Urinary bladder (tissue), 4 donors: ENCODE data around the gene SNAP47. TPM values are rescaled to one million over a fixed set of nuclear protein-coding genes. Genes with fewer than 3 reads are reported as not detected.
A peak's percentile ranks its signal among the peaks of the same experiment; 100 is the strongest.

Experiments
- DNase-seq: peaks from one replicate; pipeline ENCODE4 v3.0.0-alpha.2; 2015; ENCODE audit errors: extremely low spot score
- H3K27ac ChIP-seq: one replicate; pipeline ENCODE4 v1.5.1; 2013; ENCODE audit warnings: low read depth, mild to moderate bottlenecking, moderate library complexity
- H3K36me3 ChIP-seq: one replicate; pipeline ENCODE4 v1.6.1; 2013; ENCODE audit warnings: mild to moderate bottlenecking, moderate library complexity; ENCODE audit not compliant: insufficient read depth
- H3K4me1 ChIP-seq: one replicate; pipeline ENCODE4 v1.6.1; 2013; ENCODE audit warnings: mild to moderate bottlenecking, moderate library complexity; ENCODE audit not compliant: insufficient read depth
- H3K4me3 ChIP-seq: one replicate; pipeline ENCODE4 v1.5.1; 2013; ENCODE audit warnings: low read depth, low read length
- WGBS: extraction: QIAGEN DNeasy Blood & Tissue Kit; methylation state at CpG from one replicate; pipeline ENCODE4 v1.1.7; 2013; 5-methylcytosine and 5-hydroxymethylcytosine counted together
- polyA plus RNA-seq: library from polyadenylated mRNA; stranded (reverse); fragments of 200-250 nt; gene quantifications from one replicate; pipeline ENCODE4 v1.2.3, GENCODE V29; 2013
- total RNA-seq: library from RNA; depleted of rRNA; stranded (reverse); fragments of >200 nt; gene quantifications from one replicate; pipeline ENCODE4 v1.2.3, GENCODE V29; 2014
- donor health status: healthy with polysubstance abuse.
- donor health status: healthy.

The SNAP47 gene
- total and polyA plus RNA-seq, 2 donors = 33.8 to 37.0 TPM

GRCh38 chr1:227782226-227782625, 47.0 kb downstream of the SNAP47 start:
- Histone ChIP-seq H3K36me3 (peaks cover 4% of the 10 kb centered on the region), H3K4me1 (no peaks in the 10 kb centered on the region), H3K27ac (no peak overlapping the region), H3K4me3 (no peak overlapping the region)
- no peak for DNase-seq
- 88% methylated on average over 4 of the region's 4 CpGs for WGBS

GRCh38 chr1:227785094-227785804, 50.0 kb downstream of the SNAP47 start:
- peaks cover 4% of the 10 kb centered on the region for H3K36me3 ChIP-seq
- H3K27ac ChIP-seq = no peak overlapping the region
- H3K4me3 ChIP-seq = no peak overlapping the region
- H3K4me1 ChIP-seq = no peaks in the 10 kb centered on the region
- WGBS = 90% methylated on average over 13 of the region's 13 CpGs
- DNase-seq = no peak

GRCh38 chr1:227785805-227786671, 50.8 kb downstream of the SNAP47 start:
- Histone ChIP-seq H3K36me3 (no peaks in the 10 kb centered on the region), H3K27ac (no peak overlapping the region), H3K4me1 (no peaks in the 10 kb centered on the region), H3K4me3 (no peak overlapping the region)
- DNase-seq = no peak
- 58% methylated on average over 19 of the region's 19 CpGs for WGBS

GRCh38 chr1:227786673-227787512, 51.7 kb downstream of the SNAP47 start:
- Histone ChIP-seq H3K36me3 (no peaks in the 10 kb centered on the region), H3K4me3 (peak overlapping the region; percentile 58), H3K4me1 (no peaks in the 10 kb centered on the region), H3K27ac (no peak overlapping the region)
- 34% methylated on average over 45 of the region's 45 CpGs for WGBS
- no peak for DNase-seq

- Histone ChIP-seq H3K27ac (no peak overlapping the region), H3K4me3 (peak overlapping the region; percentile 58), H3K36me3 (no peaks in the 10 kb centered on the region), H3K4me1 (no peaks in the 10 kb centered on the region)
- DNase-seq = no peak
- WGBS = under 1% methylated on average over 60 of the region's 60 CpGs
Measured at GRCh38 chr1:227787513-227788270, 52.5 kb downstream of the SNAP47 start.

- Histone ChIP-seq H3K27ac (peak overlapping the region; percentile 64), H3K4me3 (peak overlapping the region; percentile 58), H3K36me3 (no peaks in the 10 kb centered on the region), H3K4me1 (no peaks in the 10 kb centered on the region)
- 3% methylated on average over 68 of the region's 68 CpGs for WGBS
- no peak for DNase-seq
Measured at GRCh38 chr1:227788271-227789083, 53.2 kb downstream of the SNAP47 start.

GRCh38 chr1:227789084-227790033, 54.1 kb downstream of the SNAP47 start:
- Histone ChIP-seq H3K27ac (no peak overlapping the region), H3K4me3 (no peak overlapping the region), H3K4me1 (no peaks in the 10 kb centered on the region), H3K36me3 (no peaks in the 10 kb centered on the region)
- 73% methylated on average over 23 of the region's 23 CpGs for WGBS
- DNase-seq = no peak

GRCh38 chr1:227790034-227790400, 54.8 kb downstream of the SNAP47 start:
- DNase-seq = no peak
- Histone ChIP-seq H3K27ac (no peak overlapping the region), H3K4me3 (no peak overlapping the region), H3K4me1 (no peaks in the 10 kb centered on the region), H3K36me3 (no peaks in the 10 kb centered on the region)
- 96% methylated on average over 2 of the region's 2 CpGs for WGBS

- Histone ChIP-seq H3K27ac (no peak overlapping the region), H3K36me3 (no peaks in the 10 kb centered on the region), H3K4me1 (no peaks in the 10 kb centered on the region), H3K4me3 (no peak overlapping the region)
- DNase-seq = no peak
- WGBS = 87% methylated on average over 4 of the region's 4 CpGs
Measured at GRCh38 chr1:227790868-227791267, 55.6 kb downstream of the SNAP47 start.

- no peaks in the 10 kb centered on the region for H3K36me3 ChIP-seq
- DNase-seq = no peak
Measured at GRCh38 chr1:227791425-227792143, 56.3 kb downstream of the SNAP47 start.

More at GRCh38 chr1:227791425-227792143, 56.3 kb downstream of the SNAP47 start:
- Histone ChIP-seq H3K4me3 (no peak overlapping the region), H3K4me1 (no peaks in the 10 kb centered on the region), H3K27ac (no peak overlapping the region)
- 87% methylated on average over 6 of the region's 6 CpGs for WGBS
